Motor neuron (in vitro differentiated cells): ENCODE measurements around the gene RNU1-2. TPM values are rescaled to one million over a fixed set of nuclear protein-coding genes. Genes with fewer than 3 reads are reported as not detected.
"Not testable (repeated sequence)": the region's sequence is repeated elsewhere in the genome, so short reads cannot be mapped to it uniquely, and the experiment has no call there.

Experiments used
- ATAC-seq, 8 experiments: fragments of 200-7000 bp; cut with Tn5 transposase; replicated peaks in 6 of 8; 2 replicates each; pipeline ENCODE4 v1.8.0; 2021; ENCODE audit warnings: mild to moderate bottlenecking in 8 of 8, moderate library complexity in 8 of 8
- H3K27ac ChIP-seq, 2 donors: fragments of 250-450 bp; sonication (Bioruptor Pico); 2 replicates each; pipeline ENCODE4 v1.9.0; 2021; ENCODE audit warnings: antibody characterized with exemption in 2 of 2, mild to moderate bottlenecking in 2 of 2, moderate library complexity in 1 of 2
- H3K4me1 ChIP-seq, 2 donors: fragments of 250-450 bp; sonication (Bioruptor Pico); replicated peaks in 1 of 2; 2 replicates each; pipeline ENCODE4 v1.6.1; 2021; ENCODE audit warnings: antibody characterized with exemption in 2 of 2, mild to moderate bottlenecking in 2 of 2, moderate library complexity in 1 of 2
- H3K4me3 ChIP-seq, 5 donors: fragments of 250-450 bp; sonication (Bioruptor Pico); 2 replicates each; pipeline ENCODE4 v1.9.0; 2021; ENCODE audit warnings: antibody characterized with exemption in 5 of 5, mild to moderate bottlenecking in 5 of 5, moderate library complexity in 4 of 5
- WGBS, 10 experiments: fragments of 450-650 bp; shearing (Covaris generic); methylation state at CpG; one replicate each; pipeline ENCODE4 v1.0.0; 2022; 5-methylcytosine and 5-hydroxymethylcytosine counted together
- in situ Hi-C, 9 experiments: fragments of 400-800 bp; cut with MboI; loops; one replicate each; pipeline ENCODE4 v1.15.0; 2021; ENCODE audit warnings: low sequenced_read_pairs in 9 of 9, low pct_unique_long_range_greater_than_20kb in 2 of 9; ENCODE audit not compliant: unreplicated experiment in 9 of 9
- total RNA-seq, 8 experiments: library from RNA; unstranded; fragments of 300-600 nt; gene quantifications; 2 replicates each; pipeline versions ENCODE4 v1.2.3 to v1.2.4, GENCODE V29; 2022

Gene RNU1-2
- total RNA-seq, 8 experiments from 2014 or later = 10,501 to 35,099 (median 17,750) TPM

GRCh38 chr1:16927711-16928485, 32.1 kb downstream of the RNU1-2 start:
- no peak for ATAC-seq
- Histone ChIP-seq H3K4me3 (no peak overlapping the region), H3K27ac (peak overlapping the region; percentile 41 to 70), H3K4me1 (peaks cover 29 to 49% of the 10 kb centered on the region in 2 donors)
- in situ Hi-C loops = no loop called here
- 42 to 100% (median 90%) methylated on average over 2 to 9 of the region's 13 CpGs; no CpG with 5 or more reads in 3 of the 10 experiments for WGBS, 10 experiments

GRCh38 chr1:16929146-16930041, 33.6 kb downstream of the RNU1-2 start:
- peak in 5 of 8 experiments; percentile 1 to 32 (median 4) for ATAC-seq
- peaks cover 29 to 45% of the 10 kb centered on the region in 2 donors for H3K4me1 ChIP-seq
- H3K27ac ChIP-seq, in situ Hi-C loops, H3K4me3 ChIP-seq: not testable (repeated sequence)
- WGBS, 10 experiments = 73 to 94% (median 86%) methylated on average over 2 to 17 of the region's 24 CpGs; no CpG with 5 or more reads in 1 of the 10 experiments

GRCh38 chr1:16931206-16931934, 35.6 kb downstream of the RNU1-2 start:
- H3K27ac ChIP-seq, in situ Hi-C loops, H3K4me3 ChIP-seq, ATAC-seq: not testable (repeated sequence)
- peaks cover 22 to 32% of the 10 kb centered on the region in 2 donors for H3K4me1 ChIP-seq
- WGBS, 10 experiments = 67 to 100% (median 89%) methylated on average over 1 to 18 of the region's 18 CpGs; no CpG with 5 or more reads in 1 of the 10 experiments

- H3K27ac ChIP-seq, ATAC-seq, in situ Hi-C loops, H3K4me1 ChIP-seq, H3K4me3 ChIP-seq: not testable (repeated sequence)
Observed at GRCh38 chr1:16933945-16934344, 38.2 kb downstream of the RNU1-2 start.

GRCh38 chr1:16936580-16936979, 40.8 kb downstream of the RNU1-2 start:
- H3K4me1 ChIP-seq = not testable (repeated sequence)

GRCh38 chr1:16938351-16939321, 42.9 kb downstream of the RNU1-2 start:
- 50 to 91% (median 85%) methylated on average over 1 to 19 of the region's 51 CpGs; no CpG with 5 or more reads in 4 of the 10 experiments for WGBS, 10 experiments
- no peaks in the 10 kb centered on the region for H3K4me1 ChIP-seq

More at GRCh38 chr1:16936580-16936979, 40.8 kb downstream of the RNU1-2 start:
- H3K27ac ChIP-seq, H3K4me3 ChIP-seq, ATAC-seq, in situ Hi-C loops: not testable (repeated sequence)
- 81 to 100% (median 94%) methylated on average over 1 to 12 of the region's 16 CpGs; no CpG with 5 or more reads in 3 of the 10 experiments for WGBS, 10 experiments

GRCh38 chr1:16939386-16940180, 43.8 kb downstream of the RNU1-2 start:
- ATAC-seq = peak; percentile 21 to 61 (median 46)
- H3K4me1 ChIP-seq, H3K4me3 ChIP-seq, H3K27ac ChIP-seq, in situ Hi-C loops: not testable (repeated sequence)
- WGBS, 10 experiments = 93 to 98% (median 97%) methylated on average over 11 to 24 of the region's 32 CpGs; no CpG with 5 or more reads in 3 of the 10 experiments

More at GRCh38 chr1:16938351-16939321, 42.9 kb downstream of the RNU1-2 start:
- ATAC-seq = peak in 5 of 8 experiments; percentile 26 to 48 (median 39)
- Histone ChIP-seq H3K27ac (no peak overlapping the region), H3K4me3 (no peak overlapping the region)
- in situ Hi-C loops = no loop called here

GRCh38 chr1:16944038-16944437, 48.3 kb downstream of the RNU1-2 start:
- no peaks in the 10 kb centered on the region for H3K4me1 ChIP-seq
- H3K27ac ChIP-seq = no peak overlapping the region
- ATAC-seq = no peak
- in situ Hi-C loops = no loop called here
- no peak overlapping the region for H3K4me3 ChIP-seq
- 40 to 100% (median 97%) methylated on average over 1 to 14 of the region's 19 CpGs; no CpG with 5 or more reads in 3 of the 10 experiments for WGBS, 10 experiments

- H3K4me3 ChIP-seq, in situ Hi-C loops, H3K27ac ChIP-seq, H3K4me1 ChIP-seq: not testable (repeated sequence)
- ATAC-seq = peak in 4 of 8 experiments; percentile 9 to 32 (median 18)
- 88% methylated on average over 1 of the region's 9 CpGs; no CpG with 5 or more reads in 9 of the 10 experiments for WGBS, 10 experiments
Observed at GRCh38 chr1:16945512-16945911, 49.7 kb downstream of the RNU1-2 start.
